ENCODE results near the gene TJP3.

Gene TJP3

DNA sequence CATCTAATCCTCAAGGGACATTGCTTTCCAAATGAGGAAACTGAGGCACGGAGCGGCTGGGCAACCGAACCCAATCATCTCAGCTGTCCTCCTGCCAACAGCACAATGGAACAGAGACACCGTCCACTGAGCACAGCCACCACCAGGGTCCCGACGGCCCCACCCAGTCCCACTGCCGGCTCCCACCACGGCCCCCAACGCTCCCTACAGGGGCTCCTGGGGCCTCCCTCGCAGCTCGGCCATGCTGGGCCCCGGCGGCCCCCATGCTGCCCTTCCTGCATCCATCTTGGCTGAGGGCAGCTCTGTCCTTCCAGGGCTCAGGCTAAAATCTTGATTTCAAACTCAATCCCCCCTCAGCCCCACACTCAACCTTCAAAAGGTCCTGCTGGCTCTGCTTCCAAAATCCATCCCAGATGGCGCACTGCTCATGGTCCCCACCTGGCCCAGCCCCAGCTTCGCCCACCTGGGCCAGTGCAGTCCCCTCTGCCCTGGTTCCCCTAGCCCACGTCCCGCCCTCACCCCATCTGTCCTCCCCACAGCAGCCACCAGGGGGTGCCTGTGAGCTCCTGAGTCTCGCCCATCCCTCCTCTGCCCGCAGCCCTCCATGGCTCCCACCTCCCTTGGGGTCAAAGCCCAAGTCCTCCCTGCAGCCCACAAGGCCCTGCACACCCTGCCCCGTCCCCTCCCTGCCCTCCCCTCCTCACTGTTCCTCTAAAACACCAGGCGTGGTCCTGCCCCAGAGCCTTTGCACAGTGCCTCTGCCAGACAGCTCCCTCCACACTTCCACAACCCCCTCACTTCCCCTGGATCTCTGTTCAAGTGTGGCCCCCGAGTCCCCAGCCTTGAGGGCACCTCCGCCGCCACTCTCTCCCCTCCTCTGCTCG, 15.8 kb upstream of the TJP3 start:
- DNase-seq: peak; percentile 36 to 59

DNA sequence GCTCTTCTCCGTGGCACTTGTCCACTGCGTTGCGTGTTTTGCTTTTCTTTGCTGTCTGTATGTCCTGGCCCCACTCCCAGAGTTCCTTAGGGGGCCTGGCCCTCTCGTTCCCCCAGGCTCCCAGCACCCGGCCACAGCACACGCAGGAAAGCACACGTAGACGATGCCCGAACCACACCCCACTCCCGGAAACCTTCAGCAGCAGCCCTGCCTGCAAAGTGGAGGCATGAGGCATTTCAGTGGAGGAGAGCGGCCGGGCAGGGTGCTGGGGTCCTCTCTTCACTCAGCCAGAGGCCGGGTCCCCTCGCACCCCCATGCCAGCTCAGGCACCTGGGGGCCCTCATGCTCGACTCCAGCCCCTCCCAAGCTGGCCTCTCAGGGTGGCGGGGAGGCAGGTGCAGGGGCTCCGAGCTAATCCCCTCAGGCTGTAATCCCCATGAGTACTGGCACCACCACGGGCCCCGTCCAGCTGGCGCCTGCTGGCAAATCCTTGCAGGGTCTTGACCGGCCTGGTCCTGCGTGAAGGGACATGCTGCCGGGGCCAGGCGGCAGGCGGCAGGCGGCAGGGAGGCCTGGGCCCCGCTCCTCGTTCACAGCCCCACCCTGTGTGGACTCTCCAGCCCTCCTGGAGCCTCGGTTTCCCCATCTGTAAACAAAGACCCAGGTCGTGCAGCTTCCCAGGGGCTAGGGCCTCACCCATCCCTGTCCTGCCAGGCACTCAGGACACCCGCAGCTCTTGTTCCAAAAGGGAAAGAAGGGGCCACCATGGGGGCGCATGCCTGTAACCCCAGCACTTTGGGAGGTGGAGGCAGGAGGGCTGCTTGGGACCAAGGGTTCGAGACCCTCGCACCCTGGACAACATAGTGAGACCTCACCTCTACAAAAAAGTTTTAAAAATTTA, 14.9 kb upstream of the TJP3 start:
- no peak for DNase-seq

DNA sequence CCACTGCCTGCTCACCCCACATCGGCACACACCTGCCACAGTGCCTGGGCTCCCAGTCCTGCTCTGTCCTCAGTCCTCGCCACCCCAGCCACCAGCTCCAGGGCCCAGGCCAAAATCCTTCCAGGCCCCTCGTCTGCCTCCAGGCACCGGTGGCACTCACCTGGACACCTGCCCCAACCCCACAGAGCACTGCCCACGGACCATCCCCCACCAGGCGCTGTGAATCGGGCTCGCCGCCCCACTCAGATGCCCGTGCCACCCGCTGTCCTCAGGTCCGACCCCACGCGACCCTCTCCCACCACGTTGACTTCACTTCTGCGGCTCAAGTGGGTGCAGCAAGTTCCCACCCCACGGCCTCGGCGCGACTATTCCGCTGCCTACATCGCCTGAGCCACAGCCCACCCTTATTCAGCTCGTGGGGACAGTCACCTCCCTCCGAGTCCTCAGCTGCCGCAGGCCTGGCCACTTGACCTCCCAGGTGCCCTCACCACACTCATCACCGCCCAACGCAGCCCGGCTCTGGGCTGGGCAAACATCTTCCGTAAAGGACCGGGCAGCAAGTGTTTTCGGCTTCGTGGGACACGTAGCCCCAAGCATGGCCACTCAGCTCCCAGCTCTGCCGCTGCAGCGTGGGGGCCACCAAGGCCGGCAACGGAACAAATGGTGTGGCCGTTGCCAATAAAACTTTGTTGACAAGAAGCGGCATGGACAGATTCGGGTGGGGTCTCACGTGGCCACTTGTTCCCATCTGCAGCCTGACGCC, 13.6 kb upstream of the TJP3 start:
- DNase-seq: no peak

DNA sequence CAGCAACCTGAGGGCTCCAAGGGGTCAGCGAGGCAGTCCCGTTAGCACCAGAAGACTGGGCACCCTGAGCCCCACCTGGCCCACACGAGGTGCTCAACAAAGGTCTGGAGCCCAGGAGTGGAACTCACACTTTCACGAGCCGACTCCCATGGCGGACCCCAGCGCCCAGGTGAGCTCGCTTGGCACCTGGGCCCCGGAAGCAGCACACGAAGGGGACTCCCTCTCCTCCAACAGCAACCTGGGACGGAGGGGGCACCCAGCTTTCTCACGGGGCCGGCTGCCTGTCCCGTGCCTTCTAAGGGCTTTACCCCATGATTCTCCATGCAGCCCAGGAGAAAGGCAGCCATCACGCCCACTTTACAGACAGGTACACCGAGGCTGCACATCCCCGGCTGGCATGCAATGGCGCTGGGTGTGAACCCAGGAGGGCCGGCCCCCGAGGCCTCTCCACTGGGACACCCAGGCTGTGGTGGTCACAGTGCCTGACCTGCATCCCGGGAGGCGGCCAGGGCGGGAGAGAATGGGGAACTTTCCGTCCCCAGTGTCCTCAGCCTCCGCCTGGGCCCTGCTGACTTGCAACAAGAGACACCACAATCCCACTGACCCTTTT, 13.0 kb upstream of the TJP3 start:
- no peak for DNase-seq

DNA sequence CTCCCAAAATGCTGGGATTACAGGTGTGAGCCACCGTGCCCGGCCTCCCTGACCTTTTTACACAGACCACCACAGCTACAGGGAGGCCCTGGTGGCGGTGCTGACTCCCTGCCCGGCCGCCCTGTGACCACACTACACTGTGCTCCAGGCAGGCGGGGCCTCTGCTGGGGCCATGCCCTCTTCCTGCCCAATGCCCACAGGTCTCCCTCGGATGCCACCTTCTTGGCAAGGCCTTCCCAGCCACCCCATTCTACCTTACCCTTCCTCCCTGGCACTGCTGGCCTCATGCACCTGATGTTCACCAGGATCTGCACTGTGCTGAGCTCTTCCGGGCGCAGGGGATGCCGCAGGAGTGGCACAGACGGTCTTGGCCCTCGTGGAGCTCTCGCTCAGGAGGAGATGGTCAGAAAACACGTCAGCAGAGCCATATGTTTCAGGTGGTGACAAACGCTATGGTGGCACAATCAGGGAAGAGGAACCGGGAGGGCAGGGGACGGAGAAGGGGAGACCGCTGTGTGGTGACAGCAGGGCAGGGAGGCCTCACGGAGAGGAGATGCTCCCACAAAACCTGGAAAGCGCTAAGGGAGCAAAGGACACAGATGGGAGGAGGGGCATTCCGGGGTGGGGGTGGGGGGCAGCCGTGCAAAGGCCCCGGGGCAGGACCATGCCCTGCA, 12.1 kb upstream of the TJP3 start:
- DNase-seq: no peak

DNA sequence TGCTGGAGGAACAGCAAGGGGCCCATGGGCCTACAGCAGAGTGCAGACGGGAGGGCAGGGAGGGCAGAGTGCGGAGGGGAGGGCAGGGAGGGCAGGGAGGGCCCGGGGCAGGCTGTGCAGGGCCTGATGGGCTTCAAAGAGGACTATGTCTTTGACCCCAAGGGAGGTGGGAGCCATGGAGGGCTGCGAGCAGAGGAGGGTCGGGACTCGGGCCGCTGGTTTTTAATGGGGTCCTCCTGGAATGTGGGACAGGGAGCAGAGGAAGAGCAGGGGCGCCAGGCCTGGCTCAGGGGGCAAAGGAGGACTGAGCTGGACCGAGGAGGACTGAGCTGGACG, 11.6 kb upstream of the TJP3 start:
- no peak for DNase-seq

DNA sequence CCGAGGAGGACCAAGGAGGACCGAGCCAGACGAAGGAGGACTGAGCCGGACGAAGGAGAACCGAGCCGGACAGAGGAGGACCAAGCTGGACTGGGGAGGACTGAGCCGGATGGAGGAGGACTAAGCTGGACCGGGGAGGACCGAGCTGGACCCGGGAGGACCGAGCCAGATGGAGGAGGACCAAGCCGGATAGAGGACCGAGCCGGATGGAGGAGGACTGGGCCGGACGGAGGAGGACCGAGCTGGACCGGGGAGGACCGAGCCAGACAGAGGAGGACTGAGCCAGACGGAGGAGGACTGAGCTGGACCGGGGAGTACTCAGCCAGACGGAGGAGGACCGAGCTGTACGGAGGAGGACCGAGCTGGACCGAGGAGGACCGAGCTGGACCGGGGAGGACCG, 11.1 kb upstream of the TJP3 start:
- DNase-seq: no peak

DNA sequence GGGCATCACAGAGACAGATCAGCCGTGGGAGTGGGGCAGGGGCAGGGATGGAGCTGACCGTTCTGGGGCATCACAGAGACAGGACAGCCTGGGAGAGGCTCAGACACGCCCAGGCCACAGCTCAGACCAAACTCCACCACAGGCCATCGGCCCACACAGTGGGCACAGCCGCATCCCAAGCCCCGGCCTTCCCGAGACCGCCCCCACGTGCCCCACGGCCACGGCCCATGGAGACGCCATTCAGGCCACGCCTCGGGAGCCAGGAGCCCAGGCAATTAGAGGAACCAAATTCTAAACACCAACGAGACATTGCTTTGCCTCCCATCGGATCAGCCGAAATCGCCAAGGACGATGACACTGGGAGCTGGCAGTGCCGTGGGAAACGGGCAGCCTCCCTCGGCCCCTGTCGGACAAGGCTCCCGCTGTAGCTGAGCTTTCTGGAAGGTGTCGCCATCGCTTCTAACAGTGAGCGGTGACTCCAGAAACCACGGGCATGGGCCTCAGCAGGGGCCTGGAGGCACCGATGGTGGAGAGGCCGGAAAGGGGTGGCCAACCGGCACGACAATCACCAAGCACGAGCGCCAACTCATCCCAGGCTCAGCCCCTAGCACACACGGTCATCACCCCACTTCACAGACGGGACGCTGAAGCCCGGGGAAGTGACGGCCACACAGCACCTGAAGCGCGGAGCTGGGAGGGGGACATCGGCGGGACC, 10.4 kb upstream of the TJP3 start:
- no peak for DNase-seq

DNA sequence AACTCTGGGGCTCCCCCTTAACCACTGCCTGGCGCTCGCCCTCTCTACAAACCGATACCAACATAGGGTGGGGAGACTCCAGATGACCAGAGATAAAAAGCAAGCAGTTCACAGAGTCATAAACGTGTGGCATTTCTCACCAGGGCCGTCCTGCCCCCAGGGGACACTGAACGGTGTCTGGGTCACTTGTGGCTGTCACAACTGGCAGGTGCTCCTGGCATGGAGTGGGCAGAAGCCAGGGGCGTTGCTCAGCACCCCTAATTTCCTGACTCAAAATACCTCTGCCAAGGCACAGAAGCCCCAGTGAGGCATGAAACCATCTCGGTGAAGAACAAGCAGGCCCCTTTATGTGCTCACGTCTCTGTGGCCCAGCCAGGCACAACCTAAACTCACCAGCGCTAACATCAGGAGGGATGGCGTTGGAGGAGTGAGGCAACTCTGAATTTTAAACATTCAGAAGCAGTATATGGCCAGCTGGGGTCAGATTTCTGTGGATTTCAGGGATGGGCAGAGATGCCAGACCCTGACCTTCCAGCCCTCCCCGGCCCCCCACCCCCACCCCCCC, 9.7 kb upstream of the TJP3 start:
- DNase-seq: no peak

DNA sequence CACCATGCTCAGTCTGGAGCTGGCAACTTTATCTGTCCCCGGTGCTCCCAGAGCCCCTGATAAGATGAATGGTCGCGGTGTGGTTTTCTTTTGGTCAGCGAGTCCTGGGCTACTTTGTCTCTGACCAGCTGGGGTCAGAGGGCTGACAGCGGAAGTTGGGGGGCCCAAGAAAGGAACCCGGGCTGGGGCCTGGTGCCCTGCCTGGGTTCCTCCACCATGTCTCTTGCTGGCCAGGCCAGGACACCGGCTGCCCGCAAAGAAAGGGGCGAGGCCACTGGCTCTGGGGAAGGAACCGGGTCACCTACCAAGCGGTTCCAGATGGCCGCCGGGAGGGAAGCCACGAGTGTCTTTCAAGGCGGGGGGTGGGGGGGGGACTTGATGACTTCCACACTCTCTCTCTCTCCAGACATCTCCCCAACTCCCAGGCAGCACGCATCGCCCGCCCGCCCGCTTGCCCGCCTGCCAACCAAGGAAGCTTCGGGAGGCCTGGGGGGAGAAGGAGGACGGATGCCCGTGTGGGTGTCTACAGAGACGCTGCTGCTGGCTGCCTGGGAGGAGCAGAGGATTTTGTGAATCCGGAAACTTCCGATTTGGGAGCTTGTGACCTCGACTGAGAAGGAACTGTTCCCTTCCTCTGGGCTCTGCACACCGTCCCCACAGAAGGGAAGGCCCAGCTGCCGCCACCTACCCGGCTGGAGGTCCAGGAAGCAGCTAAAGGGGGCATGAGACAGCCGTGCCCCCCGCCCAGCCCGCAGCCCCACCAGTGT, 9.0 kb upstream of the TJP3 start:
- peak in 1 of 2 donors; percentile 23 for DNase-seq

DNA sequence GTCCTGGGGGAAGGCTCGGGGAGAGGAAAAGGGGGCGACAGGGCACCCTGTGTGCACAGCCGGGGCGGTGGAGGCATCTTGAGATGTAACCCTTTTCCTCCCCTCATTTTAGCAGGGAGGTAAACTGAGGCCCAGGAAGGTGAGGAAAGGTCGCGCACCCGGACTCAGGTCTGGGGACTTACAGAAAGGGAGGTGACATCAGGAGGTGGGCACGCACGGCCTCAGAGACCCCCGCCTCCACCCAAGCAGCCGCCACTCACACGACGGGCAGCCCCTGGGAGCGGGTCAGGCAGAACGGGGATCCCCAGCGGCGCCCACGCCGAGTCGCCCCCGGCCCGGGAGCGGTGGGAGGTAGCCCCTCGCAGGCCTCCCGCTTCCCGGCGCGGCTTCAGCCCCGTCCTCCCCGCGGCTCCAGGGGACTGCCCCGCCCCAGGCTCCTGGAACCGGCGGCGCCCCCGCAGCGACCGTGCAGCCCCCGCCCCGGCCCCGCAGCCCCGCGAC, 8.4 kb upstream of the TJP3 start:
- no peak for DNase-seq

DNA sequence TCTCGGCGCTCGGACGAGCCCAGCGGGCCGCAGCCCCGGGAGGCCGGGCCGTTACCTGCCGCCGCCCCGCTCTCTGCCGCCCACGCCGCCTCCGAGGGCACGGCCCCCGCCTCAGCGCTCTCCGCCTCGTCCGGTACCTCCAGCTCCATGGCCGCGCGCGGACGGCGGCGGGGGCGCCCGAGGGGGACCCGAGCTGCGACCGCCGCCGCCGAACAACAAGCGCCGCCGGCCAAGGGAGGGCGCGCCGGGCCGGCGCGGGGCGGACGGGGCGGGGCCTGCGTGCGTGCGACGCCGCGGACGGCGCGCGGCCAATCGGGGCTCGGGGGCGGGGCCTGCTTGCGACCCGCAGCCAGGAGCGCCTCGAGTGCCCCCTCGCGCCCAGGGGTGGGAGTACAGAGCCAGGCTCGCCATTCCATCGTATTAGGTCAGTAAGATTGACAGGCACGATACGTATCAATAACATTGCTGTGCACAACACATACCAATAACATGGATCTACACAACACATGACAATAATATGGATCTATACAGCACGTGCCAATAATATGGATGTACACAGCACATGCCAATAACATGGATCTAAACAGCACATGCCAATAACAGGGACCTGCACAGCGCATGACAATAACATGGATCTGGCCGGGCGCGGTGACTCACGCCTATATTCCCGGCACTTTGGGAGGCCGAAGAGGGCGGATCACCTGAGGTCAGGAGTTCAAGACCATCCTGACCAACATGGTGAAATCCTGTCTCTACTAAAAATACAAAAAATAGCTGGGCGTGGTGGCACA, 7.7 kb upstream of the TJP3 start, which contains the start of gene PIP5K1C:
TSS of gene PIP5K1C (minus strand) at position 227 of the 791 bp plus-strand sequence. CDS start at position 149, 78 bp downstream.
- peak; percentile 89 to 93 for DNase-seq

DNA sequence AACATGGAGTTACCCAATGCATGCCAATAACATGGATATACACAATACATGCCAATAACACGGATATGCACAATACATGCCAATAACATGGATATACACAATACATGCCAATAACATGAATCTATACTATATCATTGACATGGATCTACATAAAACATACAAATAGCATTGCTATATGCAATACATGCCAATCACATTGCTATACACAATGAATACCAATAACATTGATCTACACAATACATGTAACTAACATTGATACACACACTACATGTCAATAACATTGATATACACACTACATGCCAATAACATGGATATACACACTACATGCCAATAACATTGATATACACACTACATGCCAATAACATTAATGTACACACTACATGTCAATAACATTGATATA, 7.0 kb upstream of the TJP3 start:
- no peak for DNase-seq

DNA sequence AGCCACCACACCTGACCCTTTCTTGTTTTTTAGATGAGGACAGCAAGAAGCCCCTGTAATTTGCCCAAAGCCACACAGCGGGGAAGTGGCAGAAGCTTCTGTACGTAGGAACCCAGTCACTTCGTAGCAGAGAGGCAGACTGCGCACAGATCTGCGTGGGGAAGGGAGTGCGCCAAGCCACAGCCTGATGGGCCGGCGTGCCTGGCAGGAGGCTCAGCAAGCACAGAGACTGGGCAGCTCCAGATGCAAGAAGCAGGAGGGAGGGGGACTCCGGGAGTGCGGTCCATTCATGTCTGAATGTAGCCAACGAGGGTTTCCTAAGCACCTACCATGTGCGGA, 347 bp upstream of the TJP3 start:
- DNase-seq: no peak

DNA sequence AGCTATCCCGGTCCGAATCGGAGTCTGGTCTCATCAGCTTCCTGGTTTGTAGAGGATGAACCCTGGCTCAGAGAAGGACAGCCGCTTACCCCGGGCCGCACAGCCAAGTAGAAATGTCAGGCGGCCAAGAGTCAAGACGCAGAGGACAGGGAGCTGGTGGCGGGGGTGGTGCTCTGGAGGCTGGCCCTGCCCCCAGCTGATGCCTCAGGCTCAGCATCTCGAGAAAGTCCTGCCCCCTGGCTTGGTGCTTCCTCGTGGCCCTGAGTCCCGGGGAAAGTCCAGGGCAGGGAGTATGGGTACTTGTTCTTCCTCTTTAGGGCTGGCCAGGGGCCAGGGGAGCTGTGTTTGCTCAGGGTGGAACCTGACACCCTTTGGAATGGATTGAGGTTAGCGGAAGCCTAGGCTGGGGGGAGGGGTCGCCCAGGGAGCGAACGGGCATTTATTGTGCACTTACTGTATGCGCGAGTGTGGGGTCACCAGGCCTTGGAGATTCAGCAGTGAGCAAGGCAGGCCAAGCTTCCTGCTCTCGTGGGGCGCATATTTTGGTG, 2.2 kb downstream of the TJP3 start:
- DNase-seq: peak in 1 of 2 donors; percentile 68

DNA sequence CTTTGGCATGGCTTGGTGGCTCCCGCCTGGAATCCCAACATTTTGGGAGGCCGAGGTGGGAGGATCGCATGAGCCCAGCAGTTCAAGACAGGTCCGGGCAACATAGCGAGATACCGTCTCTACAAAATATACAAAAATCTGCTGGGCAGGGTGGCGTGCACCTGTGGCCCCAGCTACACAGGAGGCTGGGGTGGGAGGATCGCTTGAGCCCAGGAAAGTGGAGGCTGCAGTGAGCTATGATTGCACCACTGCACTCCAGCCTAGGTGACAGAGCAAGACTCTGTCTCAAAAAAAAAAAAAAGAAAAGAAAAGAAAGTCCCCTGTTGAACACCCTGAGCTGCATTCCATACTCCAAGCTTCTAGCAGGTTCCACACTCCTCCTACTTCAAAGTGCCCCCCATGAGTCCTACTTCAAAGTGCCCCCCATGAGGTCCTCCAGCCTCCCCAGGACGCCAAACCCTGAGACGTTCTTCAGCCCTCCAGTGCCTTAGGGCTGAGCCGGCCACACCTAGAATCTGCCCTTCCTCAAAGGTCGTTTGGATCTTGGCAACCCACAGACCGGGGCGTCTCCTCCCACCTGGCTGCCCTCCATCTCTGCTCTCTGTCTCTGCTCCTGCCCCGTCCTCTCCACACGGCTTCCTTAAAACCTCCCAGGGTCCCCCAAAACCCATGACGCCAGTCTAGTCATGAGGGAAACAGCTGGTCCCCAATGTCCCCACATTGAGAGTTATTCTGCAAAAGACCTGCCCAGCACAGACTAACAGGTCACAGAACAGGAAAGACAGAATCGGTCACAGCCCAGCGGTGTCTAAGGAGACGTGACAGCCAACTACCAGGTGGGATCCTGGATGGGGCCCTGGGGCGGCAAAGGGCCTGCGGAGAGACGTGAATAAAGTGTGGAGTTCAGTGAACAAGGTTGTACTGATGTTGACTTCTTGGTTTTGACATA, 4.8 kb downstream of the TJP3 start:
- no peak for DNase-seq

DNA sequence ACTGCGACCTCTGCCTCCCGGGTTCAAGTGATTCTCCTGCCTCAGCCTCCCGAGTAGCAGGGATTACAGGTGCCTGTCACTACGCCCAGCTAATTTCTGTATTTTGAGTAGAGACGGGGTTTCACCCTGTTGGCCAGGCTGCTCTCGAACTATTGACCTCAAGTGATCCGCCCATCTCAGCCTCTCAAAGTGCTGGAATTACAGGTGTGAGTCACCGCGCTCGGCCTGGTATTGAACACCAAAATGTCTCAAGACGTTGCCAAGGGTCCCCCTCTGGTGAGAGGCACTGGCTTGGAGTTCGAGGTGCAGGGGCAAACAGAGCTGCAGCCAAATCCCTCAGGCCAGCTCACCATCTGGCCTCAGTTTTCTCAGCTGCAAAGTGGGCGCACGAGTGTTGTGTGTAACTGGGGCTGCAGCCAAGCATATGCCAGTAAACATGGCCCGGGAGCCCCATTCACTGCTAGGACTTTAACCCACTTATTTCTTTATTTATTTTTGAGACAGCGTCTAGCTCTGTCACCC, 8.0 kb downstream of the TJP3 start:
- no peak for DNase-seq

DNA sequence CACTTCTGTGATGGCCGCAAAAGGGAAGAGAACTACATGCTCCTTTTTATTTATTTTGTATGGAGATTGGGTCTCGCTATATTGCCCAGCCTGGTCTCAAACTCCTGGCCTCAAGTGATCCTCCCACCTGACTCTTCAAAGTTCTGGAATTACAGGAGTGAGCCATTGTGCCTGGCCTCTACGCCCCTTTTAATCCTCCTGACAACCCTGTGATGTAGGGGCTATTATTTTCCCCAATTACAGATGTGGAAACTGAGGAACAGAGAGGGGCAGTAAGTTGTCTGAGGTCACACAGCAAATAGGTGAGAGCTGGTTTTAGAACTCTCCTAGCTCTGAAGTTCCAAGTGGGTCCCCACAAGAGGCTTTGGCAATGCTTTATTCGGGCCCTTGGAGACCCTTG, 11.7 kb downstream of the TJP3 start:
- no peak for DNase-seq
